ENCODE results near the gene MBP.
"Not testable (repeated sequence)": the region's sequence is repeated elsewhere in the genome, so short reads cannot be mapped to it uniquely, and the experiment has no call there.

MBP gene

GRCh38 chr18:76970770-76971559 lies 161.6 kb downstream of the MBP start:
- no peak for DNase-seq (ENCODE audit: low spot score)

- no peak for DNase-seq (ENCODE audit: low spot score)
Measured at GRCh38 chr18:76967721-76968472, 164.7 kb downstream of the MBP start.

- not testable (repeated sequence) for DNase-seq (ENCODE audit: low spot score)
Measured at GRCh38 chr18:76967299-76967698, 165.3 kb downstream of the MBP start.

DNA sequence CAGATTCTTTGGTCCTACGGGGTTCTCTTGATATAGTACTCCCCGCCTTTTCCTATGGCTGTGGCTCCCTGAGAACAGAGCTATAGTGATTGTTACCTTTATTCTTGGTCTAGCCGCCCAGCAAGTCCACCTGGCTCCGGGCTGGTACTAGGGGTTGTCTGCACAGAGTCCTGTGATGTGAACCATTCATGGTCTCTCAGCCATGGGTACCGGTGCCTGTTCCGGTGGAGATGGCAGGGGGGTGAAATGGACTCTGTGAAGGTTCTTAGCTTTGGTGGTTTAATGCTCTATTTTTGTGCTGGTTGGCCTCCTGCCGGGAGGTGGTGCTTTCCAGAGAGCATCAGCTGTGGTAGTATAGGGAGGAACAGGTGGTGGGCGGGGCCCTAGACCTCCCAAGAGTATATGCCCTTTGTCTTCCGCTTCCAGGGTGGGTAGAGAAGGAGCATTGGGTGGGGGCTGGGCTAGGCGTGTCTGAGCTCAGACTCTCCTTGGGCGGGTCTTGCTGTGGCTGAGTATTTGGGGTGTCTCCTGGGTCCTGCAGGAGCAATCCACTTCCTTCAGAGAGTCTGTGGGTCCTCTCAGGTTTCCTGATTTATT lies 166.9 kb downstream of the MBP start:
- DNase-seq (ENCODE audit: low spot score), result not testable (repeated sequence)

- no peak for DNase-seq (ENCODE audit: low spot score)
Measured at GRCh38 chr18:76963936-76964335, 168.6 kb downstream of the MBP start.

- no peak for DNase-seq (ENCODE audit: low spot score)
Measured at GRCh38 chr18:76962851-76963250, 169.7 kb downstream of the MBP start.

GRCh38 chr18:76960528-76961035 lies 172.0 kb downstream of the MBP start:
- DNase-seq (ENCODE audit: low spot score), result no peak

DNA sequence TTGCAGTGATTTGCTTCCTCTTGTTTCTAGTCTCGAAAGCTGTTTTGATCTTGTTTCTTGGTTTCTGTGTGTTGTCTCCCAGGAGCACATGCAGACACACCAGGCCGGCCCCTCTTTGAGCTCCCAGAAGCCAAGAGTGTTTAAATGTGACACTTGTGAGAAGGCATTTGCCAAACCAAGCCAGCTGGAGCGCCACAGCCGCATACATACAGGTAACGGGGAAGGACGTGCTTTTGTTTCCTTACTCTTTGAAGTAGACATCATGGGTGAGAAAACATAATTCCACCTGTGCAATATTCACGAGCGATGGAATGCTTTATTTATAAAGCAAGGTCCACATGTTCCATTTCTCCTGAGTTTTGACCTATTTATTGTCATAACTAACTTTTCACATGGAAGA lies 173.0 kb downstream of the MBP start:
- DNase-seq (ENCODE audit: low spot score), result no peak

- DNase-seq (ENCODE audit: low spot score), result no peak
Measured at GRCh38 chr18:76958692-76959341, 173.8 kb downstream of the MBP start.

GRCh38 chr18:76957384-76958355 lies 174.9 kb downstream of the MBP start:
- no peak for DNase-seq (ENCODE audit: low spot score)

DNA sequence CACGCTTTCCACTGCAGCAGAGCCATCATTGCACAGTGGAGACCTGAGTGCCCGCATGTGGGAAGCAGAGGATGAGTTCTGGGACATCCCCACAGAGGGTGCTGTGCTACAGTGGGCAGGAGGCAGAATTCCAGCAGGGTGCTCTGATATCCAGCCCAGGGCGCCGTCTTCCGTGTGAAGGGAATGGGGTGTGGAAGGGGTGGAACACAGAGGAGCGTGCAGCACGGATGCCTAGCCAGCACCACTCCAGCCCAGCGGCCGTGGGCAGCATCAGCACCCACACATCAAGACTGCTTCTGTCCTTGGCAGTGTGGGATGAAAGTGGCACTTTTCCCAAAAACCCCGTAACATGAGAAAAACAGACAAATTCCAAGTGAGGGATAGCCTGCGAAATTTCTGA lies 175.9 kb downstream of the MBP start:
- no peak for DNase-seq (ENCODE audit: low spot score)

- no peak for DNase-seq (ENCODE audit: low spot score)
Measured at GRCh38 chr18:76955524-76956170, 176.9 kb downstream of the MBP start.

GRCh38 chr18:76953583-76954233 lies 178.9 kb downstream of the MBP start:
- DNase-seq (ENCODE audit: low spot score), result no peak

DNA sequence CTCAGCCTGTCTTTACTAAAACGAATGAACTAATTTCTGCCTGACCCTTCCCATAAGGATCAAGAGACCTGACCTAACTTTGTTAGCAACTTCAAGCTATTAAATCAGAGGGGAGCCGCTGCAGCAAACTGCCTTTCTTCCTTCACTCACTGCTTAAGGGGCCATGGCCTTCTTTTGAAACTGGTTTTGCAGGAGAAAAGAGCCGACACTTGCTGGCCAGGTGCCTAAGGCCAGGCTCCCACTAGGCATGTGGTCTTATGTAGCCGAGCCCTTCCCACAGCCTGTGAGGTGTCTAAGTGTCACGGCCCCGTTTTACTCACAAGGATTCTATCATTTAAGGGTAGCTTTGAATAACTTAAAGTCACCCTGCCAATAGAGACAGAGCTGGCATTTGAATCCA lies 179.4 kb downstream of the MBP start:
- DNase-seq (ENCODE audit: low spot score), result no peak

DNA sequence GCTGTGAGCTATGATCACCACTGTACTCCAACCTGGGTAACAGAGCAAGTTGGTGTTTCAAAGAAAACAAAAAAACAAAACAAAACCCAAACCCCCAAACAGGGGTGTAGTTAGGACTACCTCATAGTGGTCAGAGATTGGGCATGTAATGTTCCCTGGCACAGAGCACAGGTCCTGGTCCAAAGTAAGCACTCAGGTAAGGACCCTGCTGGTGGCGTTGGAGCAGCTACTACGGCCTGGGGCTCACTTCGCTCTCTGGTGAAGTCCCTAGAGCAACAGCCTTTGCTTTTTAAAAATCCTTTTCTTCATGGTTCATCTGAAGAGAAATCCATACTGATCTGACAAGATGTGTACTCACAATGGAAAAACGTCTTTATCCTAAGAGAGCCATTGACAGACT lies 179.8 kb downstream of the MBP start:
- DNase-seq (ENCODE audit: low spot score), result no peak

GRCh38 chr18:76951456-76952247 lies 180.9 kb downstream of the MBP start:
- DNase-seq (ENCODE audit: low spot score), result no peak

DNA sequence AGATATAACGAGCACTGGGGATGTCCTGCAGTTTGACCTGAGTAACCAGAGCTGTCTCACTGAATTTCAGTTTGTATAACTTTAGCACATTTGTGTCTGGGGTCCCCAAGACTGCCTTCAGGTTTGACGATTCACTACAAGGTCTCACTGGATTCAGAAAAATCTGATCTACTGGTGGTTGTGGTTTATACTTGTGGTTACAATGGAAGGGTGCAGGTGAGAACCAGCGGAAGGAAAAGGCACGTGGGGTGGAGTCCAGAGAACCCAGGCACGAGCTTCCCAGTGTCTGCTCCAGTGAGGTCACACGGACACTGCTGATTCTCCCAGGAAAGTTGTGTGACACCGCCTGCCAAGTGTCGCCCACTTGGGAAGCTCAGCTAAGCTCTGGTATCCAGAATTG lies 184.2 kb downstream of the MBP start:
- no peak for DNase-seq (ENCODE audit: low spot score)

- not testable (repeated sequence) for DNase-seq (ENCODE audit: low spot score)
Measured at GRCh38 chr18:76944346-76944745, 188.2 kb downstream of the MBP start.

Data from HuH-7.5 (cell line).